A549 (cell line): ENCODE data around the gene RPP30. TPM values are rescaled to one million over a fixed set of nuclear protein-coding genes. Genes with fewer than 3 reads are reported as not detected.

ENCODE experiments used
- ATAC-seq, 2 experiments: fragments of 200-7000 bp in 1 of 2; fragments of >200 bp in 1 of 2; cut with Nextera tagmentation in 1 of 2; cut with Tn5 transposase in 1 of 2; 3 replicates each; pipeline versions ENCODE4 v1.8.0 to v1.9.1; 2018 to 2020; ENCODE audit warnings: mild to moderate bottlenecking in 1 of 2, moderate library complexity in 1 of 2
- CTCF ChIA-PET: fragments of 300-600 bp; sonication (Branson Sonifier 250); formaldehyde crosslinking; extraction: SDS; loops from one replicate; lab custom pipeline; 2021; ENCODE audit warnings: antibody characterized with exemption, inconsistent platforms; lab: Yijun Ruan, JAX
- POLR2A ChIA-PET: fragments of 350-600 bp; formaldehyde crosslinking; extraction: SDS; loops from one replicate; lab custom pipeline; 2021; ENCODE audit warnings: antibody characterized with exemption, inconsistent platforms; lab: Yijun Ruan, JAX
- DNase-seq, 2 experiments: peaks; one replicate each; pipeline versions ENCODE4 v3.0.0 to v3.0.0-alpha.2; 2011 to 2016; ENCODE audit warnings: low read depth in 1 of 2, low spot score in 1 of 2
- FAIRE-seq: peaks from 2 replicates; lab custom pipeline; 2011; peaks lifted over from hg19 to GRCh38; lab: Jason Lieb, UNC
- H3K27ac ChIP-seq, 2 experiments: fragments of >200 bp; sonication (Bioruptor Twin); formaldehyde crosslinking; 3 replicates each; pipeline ENCODE4 v1.5.1; 2016 to 2017
- H3K4me1 ChIP-seq: fragments of >200 bp; sonication (Bioruptor Twin); formaldehyde crosslinking; 3 replicates; pipeline ENCODE4 v1.6.1; 2016
- H3K4me2 ChIP-seq: fragments of >200 bp; sonication (Bioruptor Twin); formaldehyde crosslinking; 3 replicates; pipeline ENCODE4 v1.6.1; 2016
- H3K4me3 ChIP-seq: fragments of >200 bp; sonication (Bioruptor Twin); formaldehyde crosslinking; 3 replicates; pipeline ENCODE4 v1.5.1; 2016
- H3K9me3 ChIP-seq: fragments of >200 bp; sonication (Bioruptor Twin); formaldehyde crosslinking; 3 replicates; pipeline ENCODE4 v1.6.1; 2016
- CEBPB ChIP-seq, 2 experiments: fragments of >200 bp in 1 of 2; sonication (Bioruptor Twin) in 1 of 2; formaldehyde crosslinking in 1 of 2; IDR thresholded peaks; 2 replicates each; pipeline ENCODE4 v1.6.1; 2012 to 2016
- EHF ChIP-seq: fragments of 250-450 bp; sonication (Bioruptor Pico); IDR thresholded peaks from 2 replicates; pipeline ENCODE4 v1.5.0; 2020; ENCODE audit warnings: mild to moderate bottlenecking
- ESRRA ChIP-seq: fragments of 150-350 bp; IDR thresholded peaks from 2 replicates; pipeline ENCODE4 v1.6.1; 2014; ENCODE audit warnings: mild to moderate bottlenecking, low read length, borderline replicate concordance
- FOSB ChIP-seq: fragments of 250-450 bp; sonication (Bioruptor Pico); IDR thresholded peaks from 2 replicates; pipeline ENCODE4 v1.5.0; 2020; ENCODE audit warnings: mild to moderate bottlenecking, moderate library complexity
- FOSL2 ChIP-seq, 2 experiments: fragments of 450-650 bp in 1 of 2; fragments of >200 bp in 1 of 2; sonication (Bioruptor Twin) in 1 of 2; formaldehyde crosslinking; IDR thresholded peaks; 2 replicates each; pipeline versions ENCODE4 v1.5.0 to v1.6.1; 2016 to 2020; ENCODE audit warnings: mild to moderate bottlenecking in 1 of 2, moderate library complexity in 1 of 2
- HDAC2 ChIP-seq: fragments of 200-600 bp; sonication (generic); IDR thresholded peaks from 2 replicates; pipeline ENCODE4 v1.6.1; 2016
- HOXA7 ChIP-seq: fragments of 250-450 bp; sonication (Bioruptor Pico); IDR thresholded peaks from 2 replicates; pipeline ENCODE4 v1.5.0; 2020; ENCODE audit warnings: mild to moderate bottlenecking, moderate library complexity
- HOXB5 ChIP-seq: fragments of 250-450 bp; sonication (Bioruptor Pico); IDR thresholded peaks from 2 replicates; pipeline ENCODE4 v1.5.0; 2020; ENCODE audit warnings: mild to moderate bottlenecking, moderate library complexity
- NFE2L2 ChIP-seq: fragments of 150-350 bp; conservative IDR thresholded peaks from 2 replicates; pipeline ENCODE4 v1.6.1; 2014; ENCODE audit warnings: low read length
- NR3C1 ChIP-seq: fragments of >200 bp; sonication (Bioruptor Twin); formaldehyde crosslinking; IDR thresholded peaks from 3 replicates; pipeline ENCODE4 v1.6.1; 2017
- RAD21 ChIP-seq, 2 experiments: fragments of >200 bp in 1 of 2; sonication (Bioruptor Twin) in 1 of 2; formaldehyde crosslinking in 1 of 2; IDR thresholded peaks in 1 of 2; conservative IDR thresholded peaks in 1 of 2; 2 replicates in 1 of 2; 3 replicates in 1 of 2; pipeline ENCODE4 v1.6.1; 2012 to 2018; ENCODE audit warnings: inconsistent platforms in 1 of 2
- RARB ChIP-seq: fragments of 250-450 bp; sonication (Bioruptor Pico); IDR thresholded peaks from 2 replicates; pipeline ENCODE4 v1.8.0; 2021; ENCODE audit warnings: mild to moderate bottlenecking, moderate library complexity
- RCOR1 ChIP-seq: fragments of 150-350 bp; IDR thresholded peaks from 2 replicates; pipeline ENCODE4 v1.6.1; 2014; ENCODE audit warnings: antibody characterized with exemption, low read length, low read depth
- SREBF2 ChIP-seq: fragments of 450-650 bp; IDR thresholded peaks from 2 replicates; pipeline ENCODE4 v1.6.1; 2014; ENCODE audit warnings: mild to moderate bottlenecking, moderate library complexity
- ZFP36 ChIP-seq: fragments of 450-650 bp; IDR thresholded peaks from 2 replicates; pipeline ENCODE4 v1.6.1; 2014; ENCODE audit warnings: borderline replicate concordance; ENCODE audit not compliant: partially characterized antibody
- ZSCAN20 ChIP-seq: fragments of 250-450 bp; sonication (Bioruptor Pico); IDR thresholded peaks from 2 replicates; pipeline ENCODE4 v1.8.0; 2022; ENCODE audit warnings: mild to moderate bottlenecking, moderate library complexity
- whole genome bisulfite sequencing: methylation state at CpG from one replicate; pipeline ENCODE4 v1.1.6; 2017; ENCODE audit errors: missing lambda C conversion rate; 5-methylcytosine and 5-hydroxymethylcytosine counted together
- polyA plus RNA-seq, 4 experiments: library from polyadenylated mRNA; depleted of rRNA in 3 of 4; stranded (reverse); fragments of >200 nt; fragmentation: RNase III in 1 of 4; extraction: RNeasy Plus Mini Kit Qiagen cat#74134 plus additional on column Dnase treatment in 1 of 4; gene quantifications; 2 replicates in 3 of 4; 3 replicates in 1 of 4; pipeline ENCODE4 v1.2.3, GENCODE V29; 2011 to 2017
- TF ChIP-seq, protein P1 (sequence below): IDR thresholded peaks from 2 replicates; pipeline ENCODE4 v1.6.1; 2012
- TF ChIP-seq, protein P2 (sequence below): IDR thresholded peaks from 2 replicates; pipeline ENCODE4 v1.6.1; 2012
- TF ChIP-seq, protein P3 (sequence below): IDR thresholded peaks from 2 replicates; pipeline ENCODE4 v1.6.1; 2012; ENCODE audit warnings: low read depth, borderline replicate concordance
- TF ChIP-seq, protein P4 (sequence below): fragments of >200 bp; sonication (Bioruptor Twin); formaldehyde crosslinking; IDR thresholded peaks from 3 replicates; pipeline ENCODE4 v1.5.1; 2016
- TF ChIP-seq, protein P5 (sequence below): fragments of 150-350 bp; IDR thresholded peaks from 2 replicates; pipeline ENCODE4 v1.6.1; 2014; ENCODE audit warnings: low read depth, mild to moderate bottlenecking, low read length

The RPP30 gene
- polyA plus RNA-seq, 2 of the 4 experiments (the other 2 are of a cell fraction) = 54.3 to 70.9 TPM

DNA sequence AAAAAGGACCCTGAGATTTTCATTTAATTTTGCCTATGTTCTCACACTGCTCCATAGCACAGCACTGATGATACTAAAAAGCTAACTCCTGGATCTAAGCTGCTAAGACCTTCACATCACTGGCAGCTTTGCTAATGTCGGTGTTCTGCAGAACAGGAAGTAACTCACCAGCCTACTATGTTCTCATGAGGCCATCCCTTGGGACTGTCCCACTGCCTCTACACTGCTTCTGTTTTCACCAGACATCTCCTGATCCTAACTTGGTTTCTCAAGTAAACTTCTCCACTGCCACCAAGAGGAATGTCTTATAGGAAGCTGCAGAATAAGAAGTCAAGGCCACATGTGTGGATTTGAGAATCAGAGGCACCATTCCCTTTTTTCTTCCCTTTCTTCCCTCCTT, 29.0 kb upstream of the RPP30 start (continued):
- no peak for TF ChIP-seq HOXB5

DNA sequence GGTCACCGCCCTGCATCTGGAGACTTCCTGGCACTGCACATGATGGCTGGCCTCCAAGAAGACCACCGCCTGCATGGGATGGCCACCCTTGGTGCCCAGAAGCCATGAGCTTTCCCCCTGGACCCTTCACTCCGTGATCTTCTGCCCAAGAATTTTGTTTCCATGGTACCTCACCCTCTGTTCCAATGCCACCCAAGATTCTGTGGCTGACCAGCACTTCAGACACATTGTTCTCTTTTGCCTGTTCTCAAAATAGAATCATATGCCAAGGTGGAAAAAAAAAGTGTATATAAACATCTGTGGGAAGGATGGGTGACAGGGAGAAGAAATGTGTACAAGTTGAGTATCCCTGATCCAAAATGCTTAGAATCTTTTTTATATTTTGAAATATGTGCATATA, 26.0 kb upstream of the RPP30 start:
- ChIA-PET POLR2A (no interaction called here), CTCF (no interaction called here)
- Histone ChIP-seq H3K4me2 (no peak overlapping the region), H3K9me3 (peaks cover 19% of the 10 kb centered on the region), H3K4me3 (no peak overlapping the region), H3K27ac (no peak overlapping the region), H3K4me1 (no peaks in the 10 kb centered on the region)
- TF ChIP-seq HDAC2 (no peak), FOSL2 (IDR thresholded peaks at IDR 0.05) (no peak), FOSL2 (CRISPR knock-in tag; IDR thresholded peaks at IDR 0.05) (no peak), ESRRA (no peak), FOSB (CRISPR knock-in tag) (no peak), ZFP36 (no peak), ZSCAN20 (CRISPR knock-in tag) (no peak), NR3C1 (no peak)
- TF ChIP-seq, protein P1, sequence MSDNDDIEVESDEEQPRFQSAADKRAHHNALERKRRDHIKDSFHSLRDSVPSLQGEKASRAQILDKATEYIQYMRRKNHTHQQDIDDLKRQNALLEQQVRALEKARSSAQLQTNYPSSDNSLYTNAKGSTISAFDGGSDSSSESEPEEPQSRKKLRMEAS = no peak
- no peak for DNase-seq
- WGBS = 29% methylated on average over 3 of the region's 3 CpGs
- no peak for ATAC-seq
- no peak for FAIRE-seq

DNA sequence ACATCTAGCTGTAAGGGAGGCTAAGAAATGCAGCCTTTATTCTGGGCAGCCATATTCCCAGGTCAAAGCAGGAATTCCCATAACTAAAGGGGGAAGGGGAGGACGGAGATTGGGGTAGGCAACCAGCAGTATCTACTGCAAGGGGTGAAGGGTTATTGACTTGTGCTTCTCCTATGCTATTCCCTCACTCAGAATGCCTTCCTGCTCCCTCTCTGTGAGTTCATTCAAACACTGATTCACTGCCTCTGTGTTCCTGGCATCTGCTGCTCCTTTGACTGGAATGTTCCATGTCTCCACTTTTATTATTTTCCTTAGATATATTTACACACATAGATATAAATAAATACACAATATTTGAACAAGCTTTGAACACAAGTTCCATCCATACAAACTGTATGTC, 25.0 kb upstream of the RPP30 start:
- TF ChIP-seq SREBF2 (no peak), EHF (no peak)
- TF ChIP-seq, protein P2, sequence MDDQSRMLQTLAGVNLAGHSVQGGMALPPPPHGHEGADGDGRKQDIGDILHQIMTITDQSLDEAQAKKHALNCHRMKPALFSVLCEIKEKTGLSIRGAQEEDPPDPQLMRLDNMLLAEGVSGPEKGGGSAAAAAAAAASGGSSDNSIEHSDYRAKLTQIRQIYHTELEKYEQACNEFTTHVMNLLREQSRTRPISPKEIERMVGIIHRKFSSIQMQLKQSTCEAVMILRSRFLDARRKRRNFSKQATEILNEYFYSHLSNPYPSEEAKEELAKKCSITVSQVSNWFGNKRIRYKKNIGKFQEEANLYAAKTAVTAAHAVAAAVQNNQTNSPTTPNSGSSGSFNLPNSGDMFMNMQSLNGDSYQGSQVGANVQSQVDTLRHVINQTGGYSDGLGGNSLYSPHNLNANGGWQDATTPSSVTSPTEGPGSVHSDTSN = no peak
- TF ChIP-seq, protein P3, sequence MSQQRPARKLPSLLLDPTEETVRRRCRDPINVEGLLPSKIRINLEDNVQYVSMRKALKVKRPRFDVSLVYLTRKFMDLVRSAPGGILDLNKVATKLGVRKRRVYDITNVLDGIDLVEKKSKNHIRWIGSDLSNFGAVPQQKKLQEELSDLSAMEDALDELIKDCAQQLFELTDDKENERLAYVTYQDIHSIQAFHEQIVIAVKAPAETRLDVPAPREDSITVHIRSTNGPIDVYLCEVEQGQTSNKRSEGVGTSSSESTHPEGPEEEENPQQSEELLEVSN = no peak
- WGBS = 0% methylated on average over 1 of the region's 1 CpG
- Histone ChIP-seq H3K4me2 (no peak overlapping the region), H3K4me1 (no peaks in the 10 kb centered on the region), H3K9me3 (peaks cover 28% of the 10 kb centered on the region), H3K27ac (no peak overlapping the region), H3K4me3 (no peak overlapping the region)
- ChIA-PET CTCF (interaction anchor here (1.2 to 1.9 kb wide), 2 partner anchors 9 to 19 kb away, joined by 3 to 5 read pairs; no protein-coding TSS in a partner anchor), POLR2A (no interaction called here)
- FAIRE-seq (no peak), ATAC-seq (peak in 1 of 2 experiments; percentile 43; a peak in 2 of 6 replicates), DNase-seq (no peak)

DNA sequence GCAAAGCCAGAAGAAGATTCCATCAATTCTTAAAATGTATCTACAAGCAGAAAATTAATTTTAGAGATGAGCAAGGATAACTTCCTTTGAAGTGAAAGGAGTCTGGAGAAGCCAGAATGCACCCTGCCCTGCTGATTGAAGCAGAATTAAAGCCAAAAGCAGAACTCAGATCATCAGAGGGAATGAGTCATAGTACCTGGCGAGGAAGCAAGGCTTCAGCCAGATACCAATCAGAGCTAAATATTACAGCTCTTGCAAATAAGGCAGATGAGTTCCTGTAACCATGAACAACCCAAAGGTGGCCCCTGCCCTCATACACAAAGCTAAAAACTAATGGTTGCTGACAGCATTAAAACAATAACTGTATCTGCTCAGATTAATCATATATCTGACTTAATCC, 24.3 kb upstream of the RPP30 start:
- CTCF ChIA-PET = interaction anchor here (1.2 to 1.9 kb wide), 2 partner anchors 9 to 18 kb away, joined by 3 to 5 read pairs; no protein-coding TSS in a partner anchor
- ATAC-seq (no peak), DNase-seq (no peak), FAIRE-seq (no peak)
- Histone ChIP-seq H3K4me3 (no peak overlapping the region), H3K4me2 (no peak overlapping the region), H3K9me3 (peaks cover 32% of the 10 kb centered on the region), H3K4me1 (no peaks in the 10 kb centered on the region), H3K27ac (no peak overlapping the region)
- POLR2A ChIA-PET = no interaction called here
- TF ChIP-seq FOSL2 (IDR thresholded peaks at IDR 0.05) (no peak), FOSL2 (CRISPR knock-in tag; IDR thresholded peaks at IDR 0.05) (peak; percentile 13; the same call in 1 of the 2 replicates)
- TF ChIP-seq, protein P3 = no peak
- 0% methylated on average over 1 of the region's 1 CpG for WGBS

DNA sequence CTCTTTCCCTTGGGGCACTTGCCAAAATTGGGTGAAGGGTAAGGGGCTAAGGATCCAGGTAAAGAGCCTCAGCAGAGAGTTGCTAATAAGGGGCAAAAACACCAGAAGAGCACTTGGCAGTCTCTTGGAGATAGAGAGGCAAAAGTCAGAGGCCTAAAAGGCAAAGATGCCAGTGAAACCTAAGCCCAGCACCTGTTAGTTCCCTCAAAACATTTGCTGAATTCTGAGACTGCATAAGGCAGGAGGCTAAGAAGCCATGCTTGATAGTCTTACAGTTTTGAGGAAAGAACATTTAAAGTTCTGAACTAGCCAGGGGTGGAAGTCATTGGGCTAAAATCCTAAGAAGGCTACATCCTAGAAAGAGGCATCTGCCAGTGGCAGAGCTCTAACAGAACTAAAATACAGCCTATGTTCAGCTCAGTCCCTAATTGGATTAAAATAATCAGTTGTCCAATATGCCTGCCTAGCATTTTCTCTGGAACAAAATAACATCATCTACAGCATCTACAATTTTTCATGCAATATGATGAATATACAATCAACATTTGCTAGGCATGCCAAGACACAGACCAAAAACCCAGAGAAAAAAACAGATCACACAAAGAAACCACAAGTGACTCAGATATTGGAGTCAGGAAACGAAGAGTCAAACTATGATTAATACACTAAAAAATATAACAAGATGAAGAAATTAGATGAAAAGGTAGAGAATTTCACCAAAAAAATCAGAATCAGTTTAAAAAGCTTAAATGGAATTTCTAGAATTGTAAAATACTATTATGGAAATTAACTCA, 21.6 kb upstream of the RPP30 start:
- no peak overlapping the region for H3K4me2 ChIP-seq
- no peak overlapping the region for H3K27ac ChIP-seq
- H3K9me3 ChIP-seq = peaks cover 31% of the 10 kb centered on the region
- no peaks in the 10 kb centered on the region for H3K4me1 ChIP-seq
- no peak for FAIRE-seq
- H3K4me3 ChIP-seq = no peak overlapping the region
- DNase-seq = no peak
- WGBS = 2% methylated on average over 1 of the region's 1 CpG
- ATAC-seq = no peak
- POLR2A ChIA-PET = no interaction called here
- CTCF ChIA-PET = no interaction called here
- TF ChIP-seq EHF = no peak
- TF ChIP-seq, protein P4, sequence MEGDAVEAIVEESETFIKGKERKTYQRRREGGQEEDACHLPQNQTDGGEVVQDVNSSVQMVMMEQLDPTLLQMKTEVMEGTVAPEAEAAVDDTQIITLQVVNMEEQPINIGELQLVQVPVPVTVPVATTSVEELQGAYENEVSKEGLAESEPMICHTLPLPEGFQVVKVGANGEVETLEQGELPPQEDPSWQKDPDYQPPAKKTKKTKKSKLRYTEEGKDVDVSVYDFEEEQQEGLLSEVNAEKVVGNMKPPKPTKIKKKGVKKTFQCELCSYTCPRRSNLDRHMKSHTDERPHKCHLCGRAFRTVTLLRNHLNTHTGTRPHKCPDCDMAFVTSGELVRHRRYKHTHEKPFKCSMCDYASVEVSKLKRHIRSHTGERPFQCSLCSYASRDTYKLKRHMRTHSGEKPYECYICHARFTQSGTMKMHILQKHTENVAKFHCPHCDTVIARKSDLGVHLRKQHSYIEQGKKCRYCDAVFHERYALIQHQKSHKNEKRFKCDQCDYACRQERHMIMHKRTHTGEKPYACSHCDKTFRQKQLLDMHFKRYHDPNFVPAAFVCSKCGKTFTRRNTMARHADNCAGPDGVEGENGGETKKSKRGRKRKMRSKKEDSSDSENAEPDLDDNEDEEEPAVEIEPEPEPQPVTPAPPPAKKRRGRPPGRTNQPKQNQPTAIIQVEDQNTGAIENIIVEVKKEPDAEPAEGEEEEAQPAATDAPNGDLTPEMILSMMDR = no peak
- TF ChIP-seq NFE2L2 = no peak
- TF ChIP-seq CEBPB (IDR thresholded peaks at IDR 0.05) = no peak
- no peak for TF ChIP-seq FOSB (CRISPR knock-in tag)
- TF ChIP-seq RAD21 (conservative IDR thresholded peaks at IDR 0.05 in 1 of 2, IDR thresholded peaks at IDR 0.05 in 1 of 2) = no peak
- TF ChIP-seq RARB (CRISPR knock-in tag) = no peak
- TF ChIP-seq HOXA7 (CRISPR knock-in tag) = no peak
- TF ChIP-seq ESRRA = no peak
- TF ChIP-seq RCOR1 = no peak
- TF ChIP-seq HDAC2 = no peak
- TF ChIP-seq, protein P5, sequence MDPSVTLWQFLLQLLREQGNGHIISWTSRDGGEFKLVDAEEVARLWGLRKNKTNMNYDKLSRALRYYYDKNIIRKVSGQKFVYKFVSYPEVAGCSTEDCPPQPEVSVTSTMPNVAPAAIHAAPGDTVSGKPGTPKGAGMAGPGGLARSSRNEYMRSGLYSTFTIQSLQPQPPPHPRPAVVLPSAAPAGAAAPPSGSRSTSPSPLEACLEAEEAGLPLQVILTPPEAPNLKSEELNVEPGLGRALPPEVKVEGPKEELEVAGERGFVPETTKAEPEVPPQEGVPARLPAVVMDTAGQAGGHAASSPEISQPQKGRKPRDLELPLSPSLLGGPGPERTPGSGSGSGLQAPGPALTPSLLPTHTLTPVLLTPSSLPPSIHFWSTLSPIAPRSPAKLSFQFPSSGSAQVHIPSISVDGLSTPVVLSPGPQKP = no peak
